Stimulated activated CD8-positive, alpha-beta memory T cell treated with anti-CD3 and anti-CD28 coated beads, Interleukin-4, amount 100 ng/mL, for 1 hour (primary cell): ENCODE results near the gene SORBS1.

ENCODE experiments used
- DNase-seq, 2 donors: peaks; one replicate each; pipeline ENCODE4 v3.0.0-alpha.2; 2020; ENCODE audit warnings: low read depth in 2 of 2, low spot score in 1 of 2

SORBS1 gene

DNA sequence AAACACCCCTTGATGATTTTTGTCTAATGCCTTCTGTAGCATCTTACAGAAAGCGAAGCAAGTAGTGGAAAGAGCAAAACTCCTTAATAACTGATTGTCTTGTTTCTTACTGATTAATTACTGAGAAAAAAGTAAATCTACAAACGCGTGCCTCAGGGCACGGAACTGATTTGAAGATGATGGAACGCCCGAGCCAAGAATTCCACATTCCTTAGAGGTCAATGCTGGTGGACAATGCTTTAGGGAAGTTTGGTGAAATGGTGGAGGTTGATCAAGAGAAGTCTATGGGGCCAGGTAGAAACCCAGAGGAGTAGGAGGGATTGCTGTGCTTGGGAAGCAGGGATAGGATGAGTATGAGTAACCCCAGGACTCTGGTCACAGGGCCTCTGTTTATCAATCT is 5.0 kb upstream of the SORBS1 start:
- no peak for DNase-seq

DNA sequence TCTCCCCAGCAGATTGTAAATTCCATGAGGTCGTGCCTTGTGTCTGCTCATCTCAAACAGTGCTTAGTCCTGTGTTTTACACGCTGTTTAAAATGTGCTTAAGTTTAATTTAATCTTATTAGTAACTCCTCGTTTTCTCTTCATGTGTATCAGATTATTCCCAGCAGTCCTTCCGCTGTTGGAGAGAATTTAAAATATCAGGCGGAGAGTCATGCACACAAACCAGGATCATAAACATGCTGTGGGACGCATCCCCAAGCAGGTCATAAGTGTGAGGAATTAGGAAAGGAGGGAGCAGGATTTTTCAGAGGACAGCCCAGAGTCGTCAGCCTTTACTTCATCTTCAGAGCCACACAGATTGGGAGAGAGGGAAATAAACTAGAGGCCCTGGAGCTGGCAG is 4.2 kb upstream of the SORBS1 start:
- DNase-seq: no peak

- DNase-seq: no peak
These were observed 3.1 kb upstream of the SORBS1 start for GRCh38 chr10:95564291-95564690.

DNA sequence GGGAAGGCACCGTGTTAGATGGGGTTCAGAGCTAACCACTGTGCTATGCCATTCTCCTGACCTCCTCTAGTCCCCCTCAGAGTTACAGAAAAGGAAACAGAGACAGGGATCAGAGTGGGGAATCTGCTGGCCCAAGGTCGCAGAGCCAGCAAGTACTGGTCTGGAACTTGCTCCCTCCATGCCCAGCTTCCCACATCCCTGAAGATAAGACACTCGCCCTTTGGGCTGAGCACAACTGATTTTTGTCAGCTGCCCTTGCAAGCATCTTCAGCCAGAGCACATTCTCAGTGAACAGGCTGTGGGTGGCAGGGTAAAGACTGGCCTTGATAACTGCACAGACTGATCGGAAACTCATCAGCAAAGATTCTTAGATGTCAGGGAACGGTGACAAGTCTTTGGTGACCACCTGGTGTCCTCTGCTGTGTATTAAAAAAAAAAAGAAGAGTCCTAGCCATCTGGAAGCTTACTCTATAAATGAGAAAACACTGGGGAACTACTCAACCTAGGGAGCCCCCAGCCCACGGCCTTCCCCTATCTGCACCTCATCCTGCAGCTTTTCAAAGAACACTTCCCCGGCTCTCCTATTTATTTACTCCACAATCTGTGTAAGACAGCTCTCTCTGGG is 1.3 kb upstream of the SORBS1 start:
- DNase-seq: no peak

DNA sequence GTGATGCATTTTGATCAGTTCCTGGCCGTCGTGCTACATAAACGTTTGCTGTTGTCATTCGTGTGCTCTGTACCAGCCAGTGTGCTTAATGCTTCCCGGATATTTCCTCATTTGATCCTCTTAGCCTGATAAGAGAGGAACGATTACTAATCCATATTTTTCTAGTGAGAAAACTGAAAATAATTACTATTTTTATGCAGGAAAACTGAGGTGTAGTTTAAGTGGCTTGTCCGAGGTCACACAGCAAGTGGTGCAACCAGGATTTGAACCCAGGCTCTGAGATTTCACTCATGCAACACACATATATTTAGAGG is 650 bp upstream of the SORBS1 start:
- DNase-seq: no peak

GRCh38 chr10:95560278-95561176 is 644 bp downstream of the SORBS1 start:
- no peak for DNase-seq

DNA sequence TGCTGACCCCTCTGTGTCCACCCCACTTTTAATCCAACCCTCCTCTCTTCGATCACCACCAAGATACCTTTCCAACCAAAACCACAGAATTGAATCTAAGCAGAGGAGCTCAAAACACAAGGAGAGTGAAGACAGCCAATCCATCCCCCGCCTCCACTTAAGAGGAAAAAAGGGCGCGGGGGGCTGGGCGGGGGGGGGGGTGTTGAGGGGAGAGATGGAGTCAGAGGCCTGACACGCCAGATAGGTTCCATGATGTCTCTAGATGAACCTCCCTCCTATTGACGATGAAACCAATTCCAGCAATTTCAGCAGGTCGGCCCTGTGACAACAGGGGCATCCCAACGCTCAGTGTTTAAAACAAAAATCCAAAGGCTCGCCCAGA is 1.3 kb downstream of the SORBS1 start:
- no peak for DNase-seq

DNA sequence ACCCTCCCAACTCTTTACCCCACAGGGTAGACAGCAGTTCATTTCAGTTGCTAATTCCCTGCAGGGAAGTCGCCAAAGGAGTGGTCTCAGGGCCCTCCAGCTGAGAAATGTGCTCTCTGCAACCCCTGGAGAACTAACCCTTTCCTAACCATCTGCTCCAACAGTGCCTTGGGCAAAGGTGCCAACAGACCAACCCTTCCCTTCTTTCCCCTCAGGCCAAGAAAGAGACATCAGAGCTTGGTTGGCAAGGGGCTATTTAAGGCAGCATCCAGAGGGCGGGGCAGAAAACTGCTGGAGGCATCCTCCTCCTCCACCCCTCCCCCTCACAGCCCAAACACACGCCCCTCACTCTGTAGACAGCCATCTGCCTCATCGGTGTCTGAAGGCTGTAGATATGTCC is 1.7 kb downstream of the SORBS1 start:
- DNase-seq: no peak

- no peak for DNase-seq
These were observed 2.4 kb downstream of the SORBS1 start for GRCh38 chr10:95558593-95559320.

GRCh38 chr10:95556994-95557767 is 4.0 kb downstream of the SORBS1 start:
- no peak for DNase-seq

GRCh38 chr10:95553674-95554073 is 7.5 kb downstream of the SORBS1 start:
- DNase-seq: no peak

GRCh38 chr10:95552679-95553342 is 8.4 kb downstream of the SORBS1 start:
- DNase-seq: no peak

DNA sequence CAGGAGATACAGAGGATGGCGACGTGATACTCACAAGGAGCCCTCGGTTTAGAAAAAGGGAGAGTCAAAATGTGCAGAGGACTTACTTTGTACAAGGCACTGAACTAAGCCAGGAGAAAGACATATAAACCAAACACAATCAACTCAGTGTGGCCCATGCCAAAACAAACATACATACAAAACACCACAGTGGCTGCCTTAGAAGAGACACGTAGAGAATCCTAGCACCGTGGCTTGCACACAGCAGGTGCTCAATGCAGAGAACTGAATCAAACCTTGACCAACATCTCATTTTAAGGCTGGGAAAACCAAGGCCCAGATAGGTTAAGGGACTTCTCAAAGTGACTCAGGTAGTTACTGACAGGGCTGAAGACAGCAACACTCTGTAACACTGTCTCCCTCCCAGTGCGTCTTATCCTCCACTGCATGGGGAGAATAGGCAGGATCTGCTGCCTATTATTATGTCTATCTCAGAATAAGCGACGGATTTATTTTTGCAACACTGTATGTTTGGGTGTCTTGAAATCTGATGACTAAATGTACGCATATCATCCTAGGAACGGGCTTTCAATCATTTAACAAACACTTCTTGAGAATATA is 11.0 kb downstream of the SORBS1 start:
- no peak for DNase-seq

- no peak for DNase-seq
These were observed 13.3 kb downstream of the SORBS1 start for GRCh38 chr10:95547791-95548435.

DNA sequence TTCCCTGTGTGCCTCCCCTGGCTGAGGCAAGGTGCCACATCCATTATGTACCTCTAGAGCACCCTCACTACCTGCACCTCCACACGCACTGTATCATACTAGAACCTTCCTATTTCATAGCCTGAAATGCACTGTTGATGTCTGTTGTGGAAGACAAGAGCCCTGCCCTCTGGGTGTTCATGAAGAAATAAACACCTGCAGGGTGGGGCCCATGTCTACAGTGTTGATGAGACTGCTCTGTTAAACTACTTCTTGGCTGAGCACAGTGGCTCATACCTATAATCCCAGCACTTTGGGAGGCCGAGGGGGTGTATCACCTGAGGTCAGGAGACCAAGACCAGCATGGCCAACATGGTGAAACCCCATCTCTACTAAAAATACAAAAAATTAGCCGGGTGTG is 14.0 kb downstream of the SORBS1 start:
- no peak for DNase-seq

DNA sequence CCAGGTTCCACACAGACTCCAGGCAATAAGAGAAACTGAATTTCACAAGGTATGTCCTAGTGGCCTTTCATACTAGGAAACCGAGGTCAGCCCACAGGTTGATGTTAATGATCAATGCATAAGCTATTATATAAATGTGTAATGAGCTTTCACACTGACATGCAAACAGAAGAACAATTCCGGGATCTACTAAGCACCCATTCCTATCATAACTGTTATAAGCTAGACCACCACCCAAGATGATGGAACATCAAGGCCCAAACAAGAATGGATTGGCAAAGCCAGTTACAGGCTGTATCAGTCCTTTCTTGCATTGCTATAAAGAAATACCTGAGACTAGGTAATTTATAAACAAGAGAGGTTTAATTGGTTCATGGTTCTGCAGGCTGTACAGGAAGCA is 15.2 kb downstream of the SORBS1 start:
- DNase-seq: no peak

DNA sequence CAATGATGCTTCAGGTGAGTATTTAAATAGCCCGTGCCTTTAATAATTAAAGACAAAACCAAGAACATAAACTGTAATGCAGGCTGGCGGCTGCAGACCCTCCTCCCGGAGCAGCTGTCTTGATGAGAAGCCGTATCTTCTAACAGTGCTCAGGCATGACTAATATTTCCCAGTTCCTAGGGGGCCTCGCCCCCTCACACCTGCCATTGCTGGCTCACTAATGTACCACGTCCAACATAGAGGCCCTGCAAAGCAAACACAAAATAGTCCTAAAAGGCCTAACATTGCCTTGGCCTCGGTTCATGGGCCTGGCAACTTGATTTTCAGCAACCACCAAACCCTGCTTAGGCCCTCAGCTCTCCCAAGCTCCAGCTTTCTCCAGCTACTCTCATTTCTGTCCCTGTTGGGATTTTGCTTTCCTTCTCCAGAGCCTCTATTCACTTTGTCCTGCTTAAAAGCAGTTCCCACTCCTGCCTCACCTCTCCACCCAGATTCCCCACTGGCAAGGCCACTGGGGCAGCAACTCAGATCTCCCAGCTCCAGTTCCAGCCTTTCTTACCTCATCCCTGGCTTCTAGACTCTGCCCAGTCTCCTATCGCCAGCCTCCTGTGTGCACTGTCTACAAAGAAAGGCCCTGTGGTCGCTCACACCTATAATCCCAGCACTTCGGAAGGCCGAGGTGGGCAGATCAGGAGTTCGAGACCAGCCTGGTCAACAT is 16.2 kb downstream of the SORBS1 start:
- DNase-seq: no peak

DNA sequence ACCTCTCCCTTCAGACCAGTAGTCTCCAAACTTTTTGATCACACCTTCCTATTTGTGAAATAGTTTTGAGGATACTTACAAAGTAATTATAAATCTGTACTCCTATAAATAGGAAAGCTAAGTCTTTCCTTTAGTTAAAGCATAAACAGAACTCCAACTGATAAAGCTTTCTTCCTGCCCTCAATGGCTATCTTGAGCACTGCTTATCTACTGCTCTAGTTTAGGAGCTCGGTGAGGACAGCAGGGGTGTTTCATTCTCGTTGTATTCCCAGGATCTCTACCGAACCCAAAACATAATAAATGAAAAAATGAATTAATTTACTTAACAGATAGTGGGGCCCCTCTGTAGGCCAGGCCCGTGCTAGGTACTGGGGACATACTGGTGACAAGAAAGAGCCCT is 17.7 kb downstream of the SORBS1 start:
- no peak for DNase-seq

GRCh38 chr10:95542761-95543160 is 18.4 kb downstream of the SORBS1 start:
- no peak for DNase-seq
